Natural killer cell (primary cell): ENCODE results near the gene ZNF225. TPM values are rescaled to one million over a fixed set of nuclear protein-coding genes. Genes with fewer than 3 reads are reported as not detected.

Experiments used
- ATAC-seq, 3 donors: fragments of 150-1000 bp in 2 of 3; fragments of 200-7000 bp in 1 of 3; cut with Tn5 transposase; 1 replicate in 1 of 3; 2 replicates in 2 of 3; pipeline ENCODE4 v1.10.0; 2021; ENCODE audit warnings: mild to moderate bottlenecking in 2 of 3, moderate library complexity in 2 of 3
- DNase-seq, 2 donors: peaks; one replicate each; pipeline versions ENCODE4 v3.0.0 to v3.0.0-alpha.2; 2013 to 2021; ENCODE audit warnings: mixed read lengths in 1 of 2
- H3K27ac ChIP-seq: one replicate; pipeline ENCODE4 v1.5.1; 2013; ENCODE audit warnings: mild to moderate bottlenecking, low read length
- H3K27me3 ChIP-seq: one replicate; pipeline ENCODE4 v1.6.1; 2013; ENCODE audit warnings: low read length; ENCODE audit not compliant: control insufficient read depth, insufficient read depth
- H3K36me3 ChIP-seq: one replicate; pipeline ENCODE4 v1.6.1; 2013; ENCODE audit warnings: low read length; ENCODE audit not compliant: control insufficient read depth, insufficient read depth
- H3K4me1 ChIP-seq: one replicate; pipeline ENCODE4 v1.6.1; 2013; ENCODE audit warnings: low read length; ENCODE audit not compliant: control insufficient read depth, insufficient read depth
- H3K4me3 ChIP-seq: one replicate; pipeline ENCODE4 v1.5.1; 2013; ENCODE audit warnings: low read length
- H3K9me3 ChIP-seq: one replicate; pipeline ENCODE4 v1.6.1; 2013; ENCODE audit warnings: low read length; ENCODE audit not compliant: control insufficient read depth, insufficient read depth
- H3K27ac Mint-ChIP-seq, 2 donors: one replicate each; pipeline ENCODE4 v1.8.0; 2022; ENCODE audit warnings: mild to moderate bottlenecking in 2 of 2, mixed read lengths in 2 of 2, moderate library complexity in 1 of 2
- H3K27me3 Mint-ChIP-seq, 2 donors: one replicate each; pipeline ENCODE4 v1.8.0; 2022; ENCODE audit warnings: low read depth in 2 of 2, mixed read lengths in 2 of 2
- H3K36me3 Mint-ChIP-seq: one replicate; pipeline ENCODE4 v1.8.0; 2022; ENCODE audit warnings: mixed read lengths
- H3K4me1 Mint-ChIP-seq, 2 donors: one replicate each; pipeline ENCODE4 v1.8.0; 2022; ENCODE audit warnings: mixed read lengths in 2 of 2
- H3K4me3 Mint-ChIP-seq: one replicate; pipeline ENCODE4 v1.8.0; 2022; ENCODE audit warnings: mild to moderate bottlenecking, moderate library complexity, mixed read lengths
- H3K9me3 Mint-ChIP-seq, 2 donors: one replicate each; pipeline ENCODE4 v1.8.0; 2022; ENCODE audit warnings: mixed read lengths in 2 of 2
- WGBS: methylation state at CpG from one replicate; pipeline ENCODE4 v1.1.7; 2013; ENCODE audit warnings: missing lambda C conversion rate; ENCODE audit not compliant: insufficient coverage; 5-methylcytosine and 5-hydroxymethylcytosine counted together
- intact Hi-C: fragments of 100-400 bp; cut with micrococcal nuclease; formaldehyde crosslinking; loops from one replicate; pipeline ENCODE4 v1.14.2; 2022
- total RNA-seq, 4 donors: library from RNA; stranded (reverse); fragments of 120-200 nt in 1 of 4; gene quantifications; one replicate each; pipeline versions ENCODE4 v1.2.3 to v1.2.4, GENCODE V29; 2013 to 2022
- TF ChIP-seq, protein P1 (sequence below): fragments of 200-600 bp; IDR thresholded peaks from one replicate; pipeline ENCODE4 v1.8.0; 2022; ENCODE audit warnings: antibody characterized with exemption

Gene ZNF225
- total RNA-seq, 3 donors from 2014 or later (not counting 1 experiment from before 2014, with no cell fraction given): 1.5 to 3.6 (median 3.0) TPM

DNA sequence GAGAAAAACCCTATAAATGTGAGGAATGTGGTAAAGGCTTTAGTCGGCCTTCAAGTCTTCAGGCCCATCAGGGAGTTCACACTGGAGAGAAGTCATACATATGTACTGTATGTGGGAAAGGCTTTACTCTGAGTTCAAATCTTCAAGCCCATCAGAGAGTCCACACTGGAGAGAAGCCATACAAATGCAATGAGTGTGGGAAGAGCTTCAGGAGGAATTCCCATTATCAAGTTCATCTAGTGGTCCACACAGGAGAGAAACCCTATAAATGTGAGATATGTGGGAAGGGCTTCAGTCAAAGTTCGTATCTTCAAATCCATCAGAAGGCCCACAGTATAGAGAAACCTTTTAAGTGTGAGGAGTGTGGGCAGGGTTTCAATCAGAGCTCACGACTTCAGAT is 63.4 kb downstream of the ZNF225 start:
- no peak overlapping the region for H3K4me3 ChIP-seq
- DNase-seq (no peak), ATAC-seq (no peak)
- WGBS: 100% methylated on average over 3 of the region's 3 CpGs
- peaks cover 51% of the 10 kb centered on the region for H3K9me3 ChIP-seq
- peaks cover 65% of the 10 kb centered on the region for H3K36me3 Mint-ChIP-seq
- H3K4me1 ChIP-seq: no peaks in the 10 kb centered on the region
- peaks cover 53% of the 10 kb centered on the region for H3K36me3 ChIP-seq
- peaks cover 24 to 36% of the 10 kb centered on the region in 2 donors for H3K9me3 Mint-ChIP-seq
- TF ChIP-seq, protein P1, sequence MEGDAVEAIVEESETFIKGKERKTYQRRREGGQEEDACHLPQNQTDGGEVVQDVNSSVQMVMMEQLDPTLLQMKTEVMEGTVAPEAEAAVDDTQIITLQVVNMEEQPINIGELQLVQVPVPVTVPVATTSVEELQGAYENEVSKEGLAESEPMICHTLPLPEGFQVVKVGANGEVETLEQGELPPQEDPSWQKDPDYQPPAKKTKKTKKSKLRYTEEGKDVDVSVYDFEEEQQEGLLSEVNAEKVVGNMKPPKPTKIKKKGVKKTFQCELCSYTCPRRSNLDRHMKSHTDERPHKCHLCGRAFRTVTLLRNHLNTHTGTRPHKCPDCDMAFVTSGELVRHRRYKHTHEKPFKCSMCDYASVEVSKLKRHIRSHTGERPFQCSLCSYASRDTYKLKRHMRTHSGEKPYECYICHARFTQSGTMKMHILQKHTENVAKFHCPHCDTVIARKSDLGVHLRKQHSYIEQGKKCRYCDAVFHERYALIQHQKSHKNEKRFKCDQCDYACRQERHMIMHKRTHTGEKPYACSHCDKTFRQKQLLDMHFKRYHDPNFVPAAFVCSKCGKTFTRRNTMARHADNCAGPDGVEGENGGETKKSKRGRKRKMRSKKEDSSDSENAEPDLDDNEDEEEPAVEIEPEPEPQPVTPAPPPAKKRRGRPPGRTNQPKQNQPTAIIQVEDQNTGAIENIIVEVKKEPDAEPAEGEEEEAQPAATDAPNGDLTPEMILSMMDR: no peak
- no peaks in the 10 kb centered on the region for H3K27me3 ChIP-seq
- no peak overlapping the region for H3K27ac Mint-ChIP-seq
- intact Hi-C loops: no loop called here
- H3K27ac ChIP-seq: no peak overlapping the region
- H3K4me3 Mint-ChIP-seq: no peak overlapping the region
- H3K27me3 Mint-ChIP-seq: no peaks in the 10 kb centered on the region
- H3K4me1 Mint-ChIP-seq: no peaks in the 10 kb centered on the region

DNA sequence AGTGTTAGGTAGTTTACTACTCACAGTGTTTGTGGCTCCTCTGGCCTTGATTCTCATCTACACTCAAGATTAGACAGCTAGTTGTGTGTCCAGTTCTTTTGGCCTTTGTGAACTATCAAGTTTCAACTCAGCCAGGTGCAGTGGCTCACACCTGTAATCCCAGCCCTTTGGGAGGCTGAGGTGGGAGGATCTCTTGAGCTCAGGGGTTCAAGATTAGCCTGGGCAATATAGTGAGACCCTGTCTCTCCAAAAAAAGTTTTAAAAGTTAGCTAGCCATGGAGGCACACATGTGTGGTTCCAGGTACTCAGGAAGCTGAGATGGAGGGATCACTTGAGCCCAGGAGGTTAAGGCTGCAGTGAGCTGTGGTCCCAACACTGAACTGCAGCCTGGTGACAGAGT is 67.8 kb downstream of the ZNF225 start:
- TF ChIP-seq, protein P1: no peak
- no peak overlapping the region for H3K4me3 Mint-ChIP-seq
- H3K36me3 Mint-ChIP-seq: peaks cover 31% of the 10 kb centered on the region
- ATAC-seq (no peak), DNase-seq (no peak)
- no peak overlapping the region for H3K27ac ChIP-seq
- peaks cover 17 to 22% of the 10 kb centered on the region in 2 donors for H3K9me3 Mint-ChIP-seq
- H3K4me1 ChIP-seq: no peaks in the 10 kb centered on the region
- peaks cover 48% of the 10 kb centered on the region for H3K9me3 ChIP-seq
- intact Hi-C loops: no loop called here
- no peaks in the 10 kb centered on the region for H3K27me3 Mint-ChIP-seq
- H3K36me3 ChIP-seq: peaks cover 9% of the 10 kb centered on the region
- no peak overlapping the region for H3K4me3 ChIP-seq
- no peak overlapping the region for H3K27ac Mint-ChIP-seq
- no peaks in the 10 kb centered on the region for H3K27me3 ChIP-seq
- H3K4me1 Mint-ChIP-seq: no peaks in the 10 kb centered on the region

DNA sequence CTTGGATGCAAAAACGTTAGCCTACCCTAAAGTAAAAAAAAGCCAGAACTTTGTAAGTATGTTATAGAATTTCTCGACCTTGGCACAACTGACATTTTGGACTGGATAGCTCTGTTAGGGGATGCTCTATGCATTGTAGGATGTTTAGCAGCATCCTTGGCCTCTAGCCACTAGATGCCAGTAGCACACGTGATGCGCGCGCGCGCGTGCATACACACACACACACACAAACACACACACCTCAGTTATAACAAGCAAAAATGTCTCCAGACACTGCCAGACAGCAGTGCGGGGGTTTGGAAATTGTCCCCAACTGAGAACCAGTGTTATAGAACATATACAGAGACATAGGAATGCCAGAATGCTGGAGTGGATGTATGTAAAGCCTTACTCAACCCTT is 68.9 kb downstream of the ZNF225 start:
- no peak overlapping the region for H3K27ac Mint-ChIP-seq
- H3K4me1 ChIP-seq: no peaks in the 10 kb centered on the region
- no peaks in the 10 kb centered on the region for H3K27me3 ChIP-seq
- H3K27ac ChIP-seq: no peak overlapping the region
- H3K4me3 Mint-ChIP-seq: no peak overlapping the region
- H3K4me1 Mint-ChIP-seq: no peaks in the 10 kb centered on the region
- peaks cover 28% of the 10 kb centered on the region for H3K36me3 Mint-ChIP-seq
- H3K27me3 Mint-ChIP-seq: no peaks in the 10 kb centered on the region
- H3K36me3 ChIP-seq: no peaks in the 10 kb centered on the region
- H3K9me3 Mint-ChIP-seq: peaks cover 10 to 12% of the 10 kb centered on the region in 2 donors
- intact Hi-C loops: no loop called here
- DNase-seq: no peak
- ATAC-seq: no peak
- H3K9me3 ChIP-seq: peaks cover 37% of the 10 kb centered on the region
- TF ChIP-seq, protein P1: no peak
- no peak overlapping the region for H3K4me3 ChIP-seq
- WGBS: 79% methylated on average over 10 of the region's 10 CpGs

Other genes starting within 250 kb of the ZNF225 start
- 1 to 10 TPM; 1.3 to 3.1 (median 1.4) TPM for gene ZNF404, start 229.4 kb upstream of the ZNF225 start, total RNA-seq
- gene ZNF45, start 178.1 kb upstream of the ZNF225 start, total RNA-seq: 10 to 100 TPM; 10.6 to 24.3 (median 14.5) TPM
- gene ZNF221, start 162.2 kb upstream of the ZNF225 start, total RNA-seq: 1 to 10 TPM; 1.9 to 2.7 (median 2.2) TPM
- gene ZNF155, start 129.2 kb upstream of the ZNF225 start, total RNA-seq: 1 to 10 TPM; 5.1 to 8.5 (median 6.5) TPM
- 1 to 10 TPM; 2.3 to 6.3 (median 3.4) TPM for gene ZNF230, start 110.4 kb upstream of the ZNF225 start, total RNA-seq
- gene ZNF222, start 88.0 kb upstream of the ZNF225 start, total RNA-seq: 1 to 10 TPM; 5.6 to 7.6 (median 5.7) TPM
- gene ZNF223, start 61.4 kb upstream of the ZNF225 start, total RNA-seq: 1 to 10 TPM in 2 of 3 donors, under 1 TPM in 1; 0.94 to 3.3 (median 2.9) TPM
- gene ZNF284, start 41.2 kb upstream of the ZNF225 start, total RNA-seq: 1 to 10 TPM; 3.2 to 4.6 (median 3.8) TPM
- 10 to 100 TPM; 52.2 to 57.6 (median 56.0) TPM for gene ZNF224, start 19.0 kb upstream of the ZNF225 start, total RNA-seq
- gene ZNF234, start 28.2 kb downstream of the ZNF225 start, total RNA-seq: 1 to 10 TPM; 3.9 to 7.5 (median 5.5) TPM
- gene ZNF226, start 51.7 kb downstream of the ZNF225 start, total RNA-seq: 10 to 100 TPM; 11.1 to 16.0 (median 15.0) TPM
- 10 to 100 TPM; 21.0 to 32.3 (median 23.4) TPM for gene ZNF227, start 99.1 kb downstream of the ZNF225 start, total RNA-seq
- under 1 TPM; 0.14 to 0.39 (median 0.20) TPM for gene ZNF233, start 146.5 kb downstream of the ZNF225 start, total RNA-seq
- 10 to 100 TPM in 1 of 3 donors, 1 to 10 TPM in 2; 6.7 to 11.6 (median 8.1) TPM for gene ZNF235, start 191.6 kb downstream of the ZNF225 start, total RNA-seq
- gene ZNF112, start 243.3 kb downstream of the ZNF225 start, total RNA-seq: under 1 TPM in 1 of 3 donors, not detected in 2; 0.39 TPM